K562 (cell line): Measurements from ENCODE around the gene ITGA1. TPM values are rescaled to one million over a fixed set of nuclear protein-coding genes. Genes with fewer than 3 reads are reported as not detected.
A peak's percentile ranks its signal among the peaks of the same experiment; 100 is the strongest.

Experiments
- NCOA2 ChIP-seq, 2 experiments: fragments of 450-650 bp; IDR thresholded peaks; 2 replicates each; pipeline ENCODE4 v1.6.1; 2018; ENCODE audit warnings: mild to moderate bottlenecking in 2 of 2, moderate library complexity in 1 of 2; ENCODE audit not compliant: partially characterized antibody in 2 of 2
- PHF8 ChIP-seq: fragments of 200-600 bp; sonication (generic); IDR thresholded peaks from 2 replicates; pipeline ENCODE4 v1.6.1; 2012; ENCODE audit warnings: mixed run types, mild to moderate bottlenecking, inconsistent platforms, low read length, moderate library complexity, borderline replicate concordance
- RCOR1 ChIP-seq, 2 experiments: IDR thresholded peaks; 2 replicates each; pipeline ENCODE4 v1.6.1; 2012; ENCODE audit warnings: low read depth in 2 of 2, low read length in 2 of 2, borderline replicate concordance in 1 of 2, improper control_type of control experiment in 1 of 2
- SMARCA5 ChIP-seq: fragments of 450-650 bp; IDR thresholded peaks from 2 replicates; pipeline ENCODE4 v1.6.1; 2016
- polyA plus RNA-seq, 8 experiments: library from polyadenylated mRNA; depleted of rRNA in 4 of 8; stranded (reverse) in 5 of 8; unstranded in 3 of 8; fragments of >200 nt; fragmentation: Nextera tagmentation in 2 of 8; fragmentation: Illumina TruSeq in 1 of 8; extraction: Ambion mirVana in 2 of 8; extraction: Trizol in 1 of 8; gene quantifications; 2 replicates each; pipeline versions ENCODE4 v1.2.1 to v1.2.3, GENCODE V29; 2011 to 2014; ENCODE audit warnings: inconsistent platforms in 1 of 8, missing spikeins in 1 of 8
- total RNA-seq, 7 experiments: library from RNA; depleted of rRNA in 6 of 7; stranded (reverse); fragments of >200 nt in 6 of 7; fragmentation: Illumina TruSeq in 2 of 7; extraction: Trizol in 2 of 7; gene quantifications; 2 replicates each; pipeline versions ENCODE4 v1.2.1 to v1.2.3, GENCODE V29; 2011 to 2021; ENCODE audit warnings: low replicate concordance in 1 of 7
- TF ChIP-seq, protein P1 (sequence below), 2 experiments: fragments of 450-650 bp; formaldehyde crosslinking in 1 of 2; IDR thresholded peaks; 2 replicates each; pipeline versions ENCODE4 v1.4.0 to v1.6.1; 2014 to 2020; ENCODE audit warnings: mild to moderate bottlenecking in 2 of 2, borderline replicate concordance in 1 of 2, low read depth in 1 of 2
- TF ChIP-seq, protein P2 (sequence below): fragments of 250-450 bp; sonication (Bioruptor Pico); IDR thresholded peaks from 2 replicates; pipeline ENCODE4 v1.8.0; 2021; ENCODE audit warnings: moderate library complexity, mild to moderate bottlenecking, inconsistent platforms
- TF ChIP-seq, protein P3 (sequence below), 2 experiments: fragments of 450-650 bp in 1 of 2; sonication (generic) in 1 of 2; formaldehyde crosslinking; conservative IDR thresholded peaks; 2 replicates each; pipeline versions ENCODE4 v1.4.0 to v1.8.1; 2020 to 2022; ENCODE audit warnings: mild to moderate bottlenecking in 1 of 2, missing genetic modification reagents in 1 of 2
- TF ChIP-seq, protein P4 (sequence below), 3 experiments: IDR thresholded peaks in 2 of 3; conservative IDR thresholded peaks in 1 of 3; 2 replicates each; pipeline ENCODE4 v1.5.1; 2011 to 2012; ENCODE audit warnings: low read length in 3 of 3, mild to moderate bottlenecking in 3 of 3, control low read depth in 2 of 3, improper control_type of control experiment in 1 of 3, inconsistent platforms in 1 of 3, low read depth in 1 of 3, mixed read lengths in 1 of 3, moderate library complexity in 1 of 3; ENCODE audit not compliant: insufficient read depth in 2 of 3
- TF ChIP-seq, protein P5 (sequence below): IDR thresholded peaks from 2 replicates; pipeline ENCODE4 v1.6.1; 2012; ENCODE audit warnings: low read depth, low read length, improper control_type of control experiment, borderline replicate concordance

Gene ITGA1
- total and polyA plus RNA-seq, 9 of the 15 experiments (the other 6 are each of a cell fraction or from before 2014, with no cell fraction given), result 0.04 to 0.22 TPM; not detected in 7

DNA sequence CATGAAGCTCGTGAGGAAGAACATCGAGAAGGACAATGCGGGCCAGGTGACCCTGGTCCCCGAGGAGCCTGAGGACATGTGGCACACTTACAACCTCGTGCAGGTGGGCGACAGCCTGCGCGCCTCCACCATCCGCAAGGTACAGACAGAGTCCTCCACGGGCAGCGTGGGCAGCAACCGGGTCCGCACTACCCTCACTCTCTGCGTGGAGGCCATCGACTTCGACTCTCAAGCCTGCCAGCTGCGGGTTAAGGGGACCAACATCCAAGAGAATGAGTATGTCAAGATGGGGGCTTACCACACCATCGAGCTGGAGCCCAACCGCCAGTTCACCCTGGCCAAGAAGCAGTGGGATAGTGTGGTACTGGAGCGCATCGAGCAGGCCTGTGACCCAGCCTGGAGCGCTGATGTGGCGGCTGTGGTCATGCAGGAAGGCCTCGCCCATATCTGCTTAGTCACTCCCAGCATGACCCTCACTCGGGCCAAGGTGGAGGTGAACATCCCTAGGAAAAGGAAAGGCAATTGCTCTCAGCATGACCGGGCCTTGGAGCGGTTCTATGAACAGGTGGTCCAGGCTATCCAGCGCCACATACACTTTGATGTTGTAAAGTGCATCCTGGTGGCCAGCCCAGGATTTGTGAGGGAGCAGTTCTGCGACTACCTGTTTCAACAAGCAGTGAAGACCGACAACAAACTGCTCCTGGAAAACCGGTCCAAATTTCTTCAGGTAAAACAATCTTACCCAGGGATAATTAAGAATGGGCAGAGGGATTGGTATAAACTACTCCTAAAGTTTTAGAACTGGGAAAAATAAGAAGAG is 12.9 kb downstream of the ITGA1 start (continued):
- TF ChIP-seq, protein P1, sequence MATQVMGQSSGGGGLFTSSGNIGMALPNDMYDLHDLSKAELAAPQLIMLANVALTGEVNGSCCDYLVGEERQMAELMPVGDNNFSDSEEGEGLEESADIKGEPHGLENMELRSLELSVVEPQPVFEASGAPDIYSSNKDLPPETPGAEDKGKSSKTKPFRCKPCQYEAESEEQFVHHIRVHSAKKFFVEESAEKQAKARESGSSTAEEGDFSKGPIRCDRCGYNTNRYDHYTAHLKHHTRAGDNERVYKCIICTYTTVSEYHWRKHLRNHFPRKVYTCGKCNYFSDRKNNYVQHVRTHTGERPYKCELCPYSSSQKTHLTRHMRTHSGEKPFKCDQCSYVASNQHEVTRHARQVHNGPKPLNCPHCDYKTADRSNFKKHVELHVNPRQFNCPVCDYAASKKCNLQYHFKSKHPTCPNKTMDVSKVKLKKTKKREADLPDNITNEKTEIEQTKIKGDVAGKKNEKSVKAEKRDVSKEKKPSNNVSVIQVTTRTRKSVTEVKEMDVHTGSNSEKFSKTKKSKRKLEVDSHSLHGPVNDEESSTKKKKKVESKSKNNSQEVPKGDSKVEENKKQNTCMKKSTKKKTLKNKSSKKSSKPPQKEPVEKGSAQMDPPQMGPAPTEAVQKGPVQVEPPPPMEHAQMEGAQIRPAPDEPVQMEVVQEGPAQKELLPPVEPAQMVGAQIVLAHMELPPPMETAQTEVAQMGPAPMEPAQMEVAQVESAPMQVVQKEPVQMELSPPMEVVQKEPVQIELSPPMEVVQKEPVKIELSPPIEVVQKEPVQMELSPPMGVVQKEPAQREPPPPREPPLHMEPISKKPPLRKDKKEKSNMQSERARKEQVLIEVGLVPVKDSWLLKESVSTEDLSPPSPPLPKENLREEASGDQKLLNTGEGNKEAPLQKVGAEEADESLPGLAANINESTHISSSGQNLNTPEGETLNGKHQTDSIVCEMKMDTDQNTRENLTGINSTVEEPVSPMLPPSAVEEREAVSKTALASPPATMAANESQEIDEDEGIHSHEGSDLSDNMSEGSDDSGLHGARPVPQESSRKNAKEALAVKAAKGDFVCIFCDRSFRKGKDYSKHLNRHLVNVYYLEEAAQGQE (IDR thresholded peaks at IDR 0.05; ENCODE audit: borderline replicate concordance), result no peak
- TF ChIP-seq, protein P1 (CRISPR knock-in tag; IDR thresholded peaks at IDR 0.05; ENCODE audit: low read depth), result no peak
- TF ChIP-seq RCOR1 (IDR thresholded peaks at IDR 0.05; ENCODE audit: borderline replicate concordance in 1 of 2, low read depth in 2 of 2, low read length in 2 of 2) (peak in 1 of 2 experiments; percentile 59; a peak in 1 of 4 replicates), PHF8 (peak; percentile 52; the same call in 1 of the 2 replicates), NCOA2 (IDR thresholded peaks at IDR 0.05; ENCODE audit: partially characterized antibody in 2 of 2) (no peak), SMARCA5 (0 out of 2 replicates have a peak, but pooled peaks have one; percentile 35)
- TF ChIP-seq, protein P2, sequence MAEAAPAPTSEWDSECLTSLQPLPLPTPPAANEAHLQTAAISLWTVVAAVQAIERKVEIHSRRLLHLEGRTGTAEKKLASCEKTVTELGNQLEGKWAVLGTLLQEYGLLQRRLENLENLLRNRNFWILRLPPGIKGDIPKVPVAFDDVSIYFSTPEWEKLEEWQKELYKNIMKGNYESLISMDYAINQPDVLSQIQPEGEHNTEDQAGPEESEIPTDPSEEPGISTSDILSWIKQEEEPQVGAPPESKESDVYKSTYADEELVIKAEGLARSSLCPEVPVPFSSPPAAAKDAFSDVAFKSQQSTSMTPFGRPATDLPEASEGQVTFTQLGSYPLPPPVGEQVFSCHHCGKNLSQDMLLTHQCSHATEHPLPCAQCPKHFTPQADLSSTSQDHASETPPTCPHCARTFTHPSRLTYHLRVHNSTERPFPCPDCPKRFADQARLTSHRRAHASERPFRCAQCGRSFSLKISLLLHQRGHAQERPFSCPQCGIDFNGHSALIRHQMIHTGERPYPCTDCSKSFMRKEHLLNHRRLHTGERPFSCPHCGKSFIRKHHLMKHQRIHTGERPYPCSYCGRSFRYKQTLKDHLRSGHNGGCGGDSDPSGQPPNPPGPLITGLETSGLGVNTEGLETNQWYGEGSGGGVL, result no peak
- TF ChIP-seq, protein P3, sequence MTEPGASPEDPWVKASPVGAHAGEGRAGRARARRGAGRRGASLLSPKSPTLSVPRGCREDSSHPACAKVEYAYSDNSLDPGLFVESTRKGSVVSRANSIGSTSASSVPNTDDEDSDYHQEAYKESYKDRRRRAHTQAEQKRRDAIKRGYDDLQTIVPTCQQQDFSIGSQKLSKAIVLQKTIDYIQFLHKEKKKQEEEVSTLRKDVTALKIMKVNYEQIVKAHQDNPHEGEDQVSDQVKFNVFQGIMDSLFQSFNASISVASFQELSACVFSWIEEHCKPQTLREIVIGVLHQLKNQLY (CRISPR knock-in tag; conservative IDR thresholded peaks at IDR 0.05), result no peak
- TF ChIP-seq, protein P4, sequence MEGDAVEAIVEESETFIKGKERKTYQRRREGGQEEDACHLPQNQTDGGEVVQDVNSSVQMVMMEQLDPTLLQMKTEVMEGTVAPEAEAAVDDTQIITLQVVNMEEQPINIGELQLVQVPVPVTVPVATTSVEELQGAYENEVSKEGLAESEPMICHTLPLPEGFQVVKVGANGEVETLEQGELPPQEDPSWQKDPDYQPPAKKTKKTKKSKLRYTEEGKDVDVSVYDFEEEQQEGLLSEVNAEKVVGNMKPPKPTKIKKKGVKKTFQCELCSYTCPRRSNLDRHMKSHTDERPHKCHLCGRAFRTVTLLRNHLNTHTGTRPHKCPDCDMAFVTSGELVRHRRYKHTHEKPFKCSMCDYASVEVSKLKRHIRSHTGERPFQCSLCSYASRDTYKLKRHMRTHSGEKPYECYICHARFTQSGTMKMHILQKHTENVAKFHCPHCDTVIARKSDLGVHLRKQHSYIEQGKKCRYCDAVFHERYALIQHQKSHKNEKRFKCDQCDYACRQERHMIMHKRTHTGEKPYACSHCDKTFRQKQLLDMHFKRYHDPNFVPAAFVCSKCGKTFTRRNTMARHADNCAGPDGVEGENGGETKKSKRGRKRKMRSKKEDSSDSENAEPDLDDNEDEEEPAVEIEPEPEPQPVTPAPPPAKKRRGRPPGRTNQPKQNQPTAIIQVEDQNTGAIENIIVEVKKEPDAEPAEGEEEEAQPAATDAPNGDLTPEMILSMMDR (IDR thresholded peaks at IDR 0.05 in 2 of 3, conservative IDR thresholded peaks at IDR 0.05 in 1 of 3; ENCODE audit: insufficient read depth in 2 of 3, low read depth in 1 of 3, low read length in 3 of 3), result 0 out of 6 replicates have a peak, but pooled peaks of 1 of the 3 experiments have one; percentile 4
- TF ChIP-seq, protein P5, sequence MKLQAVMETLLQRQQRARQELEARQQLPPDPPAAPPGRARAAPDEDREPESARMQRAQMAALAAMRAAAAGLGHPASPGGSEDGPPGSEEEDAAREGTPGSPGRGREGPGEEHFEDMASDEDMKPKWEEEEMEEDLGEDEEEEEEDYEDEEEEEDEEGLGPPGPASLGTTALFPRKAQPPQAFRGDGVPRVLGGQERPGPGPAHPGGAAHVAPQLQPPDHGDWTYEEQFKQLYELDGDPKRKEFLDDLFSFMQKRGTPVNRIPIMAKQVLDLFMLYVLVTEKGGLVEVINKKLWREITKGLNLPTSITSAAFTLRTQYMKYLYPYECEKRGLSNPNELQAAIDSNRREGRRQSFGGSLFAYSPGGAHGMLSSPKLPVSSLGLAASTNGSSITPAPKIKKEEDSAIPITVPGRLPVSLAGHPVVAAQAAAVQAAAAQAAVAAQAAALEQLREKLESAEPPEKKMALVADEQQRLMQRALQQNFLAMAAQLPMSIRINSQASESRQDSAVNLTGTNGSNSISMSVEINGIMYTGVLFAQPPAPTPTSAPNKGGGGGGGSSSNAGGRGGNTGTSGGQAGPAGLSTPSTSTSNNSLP, result no peak
